ENCODE results near the gene CHD6.

The CHD6 gene

DNA sequence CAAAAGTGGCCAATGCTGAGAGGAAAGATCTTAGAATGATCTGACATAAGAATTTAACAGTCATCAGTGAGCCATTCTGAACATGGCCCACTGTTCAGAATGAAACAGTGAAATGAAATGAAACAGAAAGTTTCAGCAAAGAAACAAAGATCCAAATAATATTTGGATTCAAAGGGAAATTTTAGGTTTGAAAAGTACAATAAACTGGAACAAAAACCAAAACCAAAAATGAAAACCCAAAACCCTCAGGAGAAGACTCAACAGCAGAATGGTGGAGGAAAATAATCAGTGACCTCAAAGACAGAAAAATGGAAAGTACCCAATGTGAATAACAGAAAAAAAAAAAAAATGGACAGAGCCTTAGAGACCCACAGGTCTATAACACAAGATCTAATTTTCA, 185.4 kb downstream of the CHD6 start:
- Histone ChIP-seq H3K27ac (replicated peaks) (no peak overlapping the region), H3K27me3 (ENCODE audit: insufficient read depth, poor library complexity, severe bottlenecking) (no peaks in the 10 kb centered on the region), H3K4me3 (replicated peaks; ENCODE audit: insufficient read depth, low read length) (no peak overlapping the region)
- TF ChIP-seq GABPA (IDR thresholded peaks at IDR 0.05; ENCODE audit: low read depth) = no peak
- TF ChIP-seq, protein P1, sequence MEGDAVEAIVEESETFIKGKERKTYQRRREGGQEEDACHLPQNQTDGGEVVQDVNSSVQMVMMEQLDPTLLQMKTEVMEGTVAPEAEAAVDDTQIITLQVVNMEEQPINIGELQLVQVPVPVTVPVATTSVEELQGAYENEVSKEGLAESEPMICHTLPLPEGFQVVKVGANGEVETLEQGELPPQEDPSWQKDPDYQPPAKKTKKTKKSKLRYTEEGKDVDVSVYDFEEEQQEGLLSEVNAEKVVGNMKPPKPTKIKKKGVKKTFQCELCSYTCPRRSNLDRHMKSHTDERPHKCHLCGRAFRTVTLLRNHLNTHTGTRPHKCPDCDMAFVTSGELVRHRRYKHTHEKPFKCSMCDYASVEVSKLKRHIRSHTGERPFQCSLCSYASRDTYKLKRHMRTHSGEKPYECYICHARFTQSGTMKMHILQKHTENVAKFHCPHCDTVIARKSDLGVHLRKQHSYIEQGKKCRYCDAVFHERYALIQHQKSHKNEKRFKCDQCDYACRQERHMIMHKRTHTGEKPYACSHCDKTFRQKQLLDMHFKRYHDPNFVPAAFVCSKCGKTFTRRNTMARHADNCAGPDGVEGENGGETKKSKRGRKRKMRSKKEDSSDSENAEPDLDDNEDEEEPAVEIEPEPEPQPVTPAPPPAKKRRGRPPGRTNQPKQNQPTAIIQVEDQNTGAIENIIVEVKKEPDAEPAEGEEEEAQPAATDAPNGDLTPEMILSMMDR (IDR thresholded peaks at IDR 0.05; ENCODE audit: insufficient read depth, low read length) = no peak
- TF ChIP-seq, protein P2, sequence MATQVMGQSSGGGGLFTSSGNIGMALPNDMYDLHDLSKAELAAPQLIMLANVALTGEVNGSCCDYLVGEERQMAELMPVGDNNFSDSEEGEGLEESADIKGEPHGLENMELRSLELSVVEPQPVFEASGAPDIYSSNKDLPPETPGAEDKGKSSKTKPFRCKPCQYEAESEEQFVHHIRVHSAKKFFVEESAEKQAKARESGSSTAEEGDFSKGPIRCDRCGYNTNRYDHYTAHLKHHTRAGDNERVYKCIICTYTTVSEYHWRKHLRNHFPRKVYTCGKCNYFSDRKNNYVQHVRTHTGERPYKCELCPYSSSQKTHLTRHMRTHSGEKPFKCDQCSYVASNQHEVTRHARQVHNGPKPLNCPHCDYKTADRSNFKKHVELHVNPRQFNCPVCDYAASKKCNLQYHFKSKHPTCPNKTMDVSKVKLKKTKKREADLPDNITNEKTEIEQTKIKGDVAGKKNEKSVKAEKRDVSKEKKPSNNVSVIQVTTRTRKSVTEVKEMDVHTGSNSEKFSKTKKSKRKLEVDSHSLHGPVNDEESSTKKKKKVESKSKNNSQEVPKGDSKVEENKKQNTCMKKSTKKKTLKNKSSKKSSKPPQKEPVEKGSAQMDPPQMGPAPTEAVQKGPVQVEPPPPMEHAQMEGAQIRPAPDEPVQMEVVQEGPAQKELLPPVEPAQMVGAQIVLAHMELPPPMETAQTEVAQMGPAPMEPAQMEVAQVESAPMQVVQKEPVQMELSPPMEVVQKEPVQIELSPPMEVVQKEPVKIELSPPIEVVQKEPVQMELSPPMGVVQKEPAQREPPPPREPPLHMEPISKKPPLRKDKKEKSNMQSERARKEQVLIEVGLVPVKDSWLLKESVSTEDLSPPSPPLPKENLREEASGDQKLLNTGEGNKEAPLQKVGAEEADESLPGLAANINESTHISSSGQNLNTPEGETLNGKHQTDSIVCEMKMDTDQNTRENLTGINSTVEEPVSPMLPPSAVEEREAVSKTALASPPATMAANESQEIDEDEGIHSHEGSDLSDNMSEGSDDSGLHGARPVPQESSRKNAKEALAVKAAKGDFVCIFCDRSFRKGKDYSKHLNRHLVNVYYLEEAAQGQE (IDR thresholded peaks at IDR 0.05; ENCODE audit: insufficient replicate concordance, low read depth) = no peak
- no peak for TF ChIP-seq POLR2AphosphoS5 (IDR thresholded peaks at IDR 0.05; ENCODE audit: low read depth)
- TF ChIP-seq SPI1 (IDR thresholded peaks at IDR 0.05; ENCODE audit: borderline replicate concordance, low read depth) = no peak
- DNase-seq (ENCODE audit: low read depth in 1 of 2, low spot score in 1 of 2) = no peak

DNA sequence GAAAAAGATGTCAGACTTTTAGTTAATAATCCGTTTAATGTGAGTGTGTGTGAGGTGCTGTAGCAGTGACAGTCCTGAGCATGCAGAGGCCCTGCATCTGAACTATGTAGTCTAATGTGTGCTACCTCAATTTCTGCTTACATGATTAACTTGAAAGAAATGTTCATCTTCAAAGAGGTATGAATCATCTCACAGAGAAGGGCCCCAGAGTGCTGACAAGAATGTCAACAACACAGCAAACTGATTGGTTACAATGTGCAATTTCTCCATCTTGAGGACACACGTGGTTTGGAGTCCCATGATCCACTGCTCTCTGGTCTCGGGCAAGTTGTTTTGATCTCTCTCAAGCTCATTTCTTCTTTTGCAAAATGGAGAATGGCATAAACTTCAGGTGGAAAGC, 189.9 kb downstream of the CHD6 start:
- TF ChIP-seq, protein P1 (IDR thresholded peaks at IDR 0.05; ENCODE audit: insufficient read depth, low read length) = no peak
- TF ChIP-seq SPI1 (IDR thresholded peaks at IDR 0.05; ENCODE audit: borderline replicate concordance, low read depth) = no peak
- TF ChIP-seq GABPA (IDR thresholded peaks at IDR 0.05; ENCODE audit: low read depth) = no peak
- no peak for TF ChIP-seq POLR2AphosphoS5 (IDR thresholded peaks at IDR 0.05; ENCODE audit: low read depth)
- TF ChIP-seq, protein P2 (IDR thresholded peaks at IDR 0.05; ENCODE audit: insufficient replicate concordance, low read depth) = no peak
- no peaks in the 10 kb centered on the region for H3K27me3 ChIP-seq (ENCODE audit: insufficient read depth, poor library complexity, severe bottlenecking)
- H3K27ac ChIP-seq (replicated peaks) = no peak overlapping the region
- H3K4me3 ChIP-seq (replicated peaks; ENCODE audit: insufficient read depth, low read length) = no peak overlapping the region
- no peak for DNase-seq (ENCODE audit: low read depth in 1 of 2, low spot score in 1 of 2)

DNA sequence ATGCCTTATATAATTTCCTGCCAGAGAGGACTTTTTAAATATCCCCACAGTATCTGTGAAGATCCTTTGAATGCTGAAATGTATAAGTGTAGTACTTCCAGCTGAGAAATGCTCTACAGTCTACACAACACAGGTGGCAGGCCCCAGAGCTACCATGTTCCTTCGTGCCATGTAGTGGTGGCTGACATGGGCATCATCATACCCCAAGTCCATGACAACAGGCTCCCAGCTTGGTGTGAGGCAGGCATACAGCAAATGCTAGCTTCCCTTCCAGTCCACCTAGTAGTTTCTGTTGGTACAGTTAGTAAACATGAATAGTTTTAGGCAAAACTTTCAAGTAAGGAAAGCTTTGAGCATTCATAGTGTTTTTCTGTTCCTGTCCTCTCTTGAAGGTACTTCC, 190.3 kb downstream of the CHD6 start:
- TF ChIP-seq SPI1 (IDR thresholded peaks at IDR 0.05; ENCODE audit: borderline replicate concordance, low read depth) (no peak), GABPA (IDR thresholded peaks at IDR 0.05; ENCODE audit: low read depth) (no peak), POLR2AphosphoS5 (IDR thresholded peaks at IDR 0.05; ENCODE audit: low read depth) (no peak)
- TF ChIP-seq, protein P1 (IDR thresholded peaks at IDR 0.05; ENCODE audit: insufficient read depth, low read length) = no peak
- TF ChIP-seq, protein P2 (IDR thresholded peaks at IDR 0.05; ENCODE audit: insufficient replicate concordance, low read depth) = no peak

More for the DNA sequence above, 190.3 kb downstream of the CHD6 start:
- Histone ChIP-seq H3K27ac (replicated peaks) (no peak overlapping the region), H3K27me3 (ENCODE audit: insufficient read depth, poor library complexity, severe bottlenecking) (no peaks in the 10 kb centered on the region), H3K4me3 (replicated peaks; ENCODE audit: insufficient read depth, low read length) (no peak overlapping the region)
- no peak for DNase-seq (ENCODE audit: low read depth in 1 of 2, low spot score in 1 of 2)
